Tibial artery (tissue), 4 donors: ENCODE results near the gene CLDN4.
A peak's percentile ranks its signal among the peaks of the same experiment; 100 is the strongest.

ENCODE experiments used
- DNase-seq, 2 donors: peaks; one replicate each; pipeline ENCODE4 v3.0.0-alpha.2; 2019
- H3K27ac ChIP-seq, 2 donors: fragments of 200-600 bp; sonication (generic) in 1 of 2; 1 replicate in 1 of 2; 2 replicates in 1 of 2; pipeline ENCODE4 v1.5.1; 2018 to 2019; ENCODE audit warnings: mild to moderate bottlenecking in 1 of 2
- H3K27me3 ChIP-seq, 2 donors: fragments of 200-600 bp; sonication (generic) in 1 of 2; one replicate each; pipeline versions ENCODE4 v1.5.1 to v1.6.0; 2016 to 2019
- H3K36me3 ChIP-seq, 3 donors: fragments of 200-600 bp; sonication (generic) in 2 of 3; one replicate each; pipeline ENCODE4 v1.5.1; 2016 to 2019; ENCODE audit warnings: mild to moderate bottlenecking in 2 of 3
- H3K4me1 ChIP-seq, 4 donors: fragments of 200-600 bp; sonication (generic) in 2 of 4; 1 replicate in 3 of 4; 2 replicates in 1 of 4; pipeline ENCODE4 v1.5.1; 2016 to 2019
- H3K4me3 ChIP-seq, 2 donors: fragments of 200-600 bp; sonication (generic) in 1 of 2; 1 replicate in 1 of 2; 2 replicates in 1 of 2; pipeline ENCODE4 v1.5.1; 2018 to 2019; ENCODE audit warnings: mild to moderate bottlenecking in 2 of 2
- H3K9me3 ChIP-seq, 3 donors: fragments of 200-600 bp; sonication (generic) in 1 of 3; one replicate each; pipeline ENCODE4 v1.5.1; 2016 to 2019
- CTCF ChIP-seq, 2 experiments: fragments of 200-600 bp in 1 of 2; fragments of 450-650 bp in 1 of 2; IDR thresholded peaks; one replicate each; pipeline ENCODE4 v1.5.1; 2017 to 2019; ENCODE audit warnings: antibody characterized with exemption in 2 of 2, mild to moderate bottlenecking in 1 of 2, moderate library complexity in 1 of 2
- intact Hi-C: fragments of 100-400 bp; cut with DNase I; formaldehyde crosslinking; loops from one replicate; pipeline ENCODE4 v1.15.0; 2023; ENCODE audit warnings: low total_unique reads

The CLDN4 gene

GRCh38 chr7:73870041-73870492 is 39.3 kb downstream of the CLDN4 start:
- Histone ChIP-seq H3K36me3 (no peaks in the 10 kb centered on the region), H3K9me3 (no peaks in the 10 kb centered on the region), H3K4me1 (peaks cover 4 to 58% (median 48%) of the 10 kb centered on the region in 4 donors), H3K27me3 (no peaks in the 10 kb centered on the region), H3K27ac (peak overlapping the region; percentile 90 to 94), H3K4me3 (no peak overlapping the region)
- TF ChIP-seq CTCF (IDR thresholded peaks at IDR 0.05): no peak
- DNase-seq: peak in 1 of 2 donors; percentile 51
- intact Hi-C loops: no loop called here

- Histone ChIP-seq H3K4me1 (peaks cover 4 to 58% (median 48%) of the 10 kb centered on the region in 4 donors), H3K27me3 (no peaks in the 10 kb centered on the region), H3K27ac (peak overlapping the region; percentile 90 to 94), H3K36me3 (no peaks in the 10 kb centered on the region), H3K9me3 (no peaks in the 10 kb centered on the region), H3K4me3 (no peak overlapping the region)
- no peak for TF ChIP-seq CTCF (IDR thresholded peaks at IDR 0.05)
- intact Hi-C loops: no loop called here
- no peak for DNase-seq
These were observed 40.6 kb downstream of the CLDN4 start for GRCh38 chr7:73871163-73872011.

- Histone ChIP-seq H3K9me3 (no peaks in the 10 kb centered on the region), H3K4me1 (peaks cover 4 to 63% (median 50%) of the 10 kb centered on the region in 4 donors), H3K27ac (peak overlapping the region; percentile 90 to 94)
These were observed 41.5 kb downstream of the CLDN4 start for GRCh38 chr7:73872056-73872908.

GRCh38 chr7:73876361-73876760 is 45.6 kb downstream of the CLDN4 start:
- H3K36me3 ChIP-seq: no peaks in the 10 kb centered on the region
- DNase-seq: no peak
- no peaks in the 10 kb centered on the region for H3K9me3 ChIP-seq
- H3K4me3 ChIP-seq: no peak overlapping the region
- TF ChIP-seq CTCF (IDR thresholded peaks at IDR 0.05): no peak
- H3K27ac ChIP-seq: no peak overlapping the region
- intact Hi-C loops: no loop called here
- H3K27me3 ChIP-seq: no peaks in the 10 kb centered on the region
- H3K4me1 ChIP-seq: peaks cover 0 to 62% (median 44%) of the 10 kb centered on the region in 4 donors

More at GRCh38 chr7:73872056-73872908, 41.5 kb downstream of the CLDN4 start:
- TF ChIP-seq CTCF (IDR thresholded peaks at IDR 0.05): no peak
- intact Hi-C loops: no loop called here
- DNase-seq: no peak
- Histone ChIP-seq H3K27me3 (no peaks in the 10 kb centered on the region), H3K4me3 (no peak overlapping the region), H3K36me3 (no peaks in the 10 kb centered on the region)

- peaks cover 0 to 62% (median 44%) of the 10 kb centered on the region in 4 donors for H3K4me1 ChIP-seq
- H3K36me3 ChIP-seq: no peaks in the 10 kb centered on the region
- intact Hi-C loops: no loop called here
- TF ChIP-seq CTCF (IDR thresholded peaks at IDR 0.05): no peak
- H3K9me3 ChIP-seq: no peaks in the 10 kb centered on the region
- no peaks in the 10 kb centered on the region for H3K27me3 ChIP-seq
- no peak overlapping the region for H3K4me3 ChIP-seq
- peak overlapping the region; percentile 32 to 50 for H3K27ac ChIP-seq
- DNase-seq: no peak
These were observed 46.2 kb downstream of the CLDN4 start for GRCh38 chr7:73876973-73877372.
